ENCODE measurements around the gene ABCA1. TPM values are rescaled to one million over a fixed set of nuclear protein-coding genes. Genes with fewer than 3 reads are reported as not detected.
"Not testable (repeated sequence)": the region's sequence is repeated elsewhere in the genome, so short reads cannot be mapped to it uniquely, and the experiment has no call there.

The ABCA1 gene
- total and polyA plus RNA-seq, 4 experiments from 2014 or later = 0.57 to 1.2 (median 0.91) TPM

- no peaks in the 10 kb centered on the region for H3K9me3 ChIP-seq (ENCODE audit: control insufficient read depth in 1 of 2, low read length in 2 of 2)
- ChIA-PET CTCF (ENCODE audit: partially characterized antibody) (no interaction called here), POLR2A (ENCODE audit: partially characterized antibody) (no interaction called here)
- Mint-ChIP-seq H3K9me3 (no peaks in the 10 kb centered on the region), H3K27me3 (peaks cover 0 to 5% of the 10 kb centered on the region in 2 donors), H3K4me3 (no peak overlapping the region), H3K27ac (peak overlapping the region in 1 of 7 donors; percentile 68), H3K36me3 (no peaks in the 10 kb centered on the region), H3K4me1 (peaks cover 0 to 20% (median 6%) of the 10 kb centered on the region in 4 donors)
- H3K4me1 ChIP-seq (ENCODE audit: insufficient read depth, low read length) = no peaks in the 10 kb centered on the region
- intact Hi-C loops (cut with micrococcal nuclease) = no loop called here
- H3K36me3 ChIP-seq (ENCODE audit: insufficient read depth, low read length) = no peaks in the 10 kb centered on the region
- no peak for DNase-seq
- no peaks in the 10 kb centered on the region for H3K27me3 ChIP-seq (ENCODE audit: insufficient read depth, low read length)
- no peak overlapping the region for H3K27ac ChIP-seq (ENCODE audit: low read depth, low read length)
- no peak overlapping the region for H3K4me3 ChIP-seq (ENCODE audit: low read length in 2 of 2)
Observed at GRCh38 chr9:104905153-104905901, 22.6 kb downstream of the ABCA1 start.

- no peaks in the 10 kb centered on the region for H3K36me3 ChIP-seq (ENCODE audit: insufficient read depth, low read length)
- H3K9me3 ChIP-seq (ENCODE audit: control insufficient read depth in 1 of 2, low read length in 2 of 2) = no peaks in the 10 kb centered on the region
- no peak overlapping the region for H3K27ac Mint-ChIP-seq
- ChIA-PET POLR2A (ENCODE audit: partially characterized antibody) (no interaction called here), CTCF (ENCODE audit: partially characterized antibody) (interaction anchor here (0.6 to 1.7 kb wide), 2 partner anchors 40 to 62 kb away, joined by 3 to 6 read pairs; no protein-coding TSS in a partner anchor)
- H3K9me3 Mint-ChIP-seq = no peaks in the 10 kb centered on the region
- peaks cover 0 to 5% of the 10 kb centered on the region in 2 donors for H3K27me3 Mint-ChIP-seq
- H3K4me3 Mint-ChIP-seq = no peak overlapping the region
- peaks cover 0 to 11% (median 1%) of the 10 kb centered on the region in 4 donors for H3K4me1 Mint-ChIP-seq
- no peaks in the 10 kb centered on the region for H3K27me3 ChIP-seq (ENCODE audit: insufficient read depth, low read length)
- H3K36me3 Mint-ChIP-seq = peaks cover 0 to 2% of the 10 kb centered on the region in 2 donors
- DNase-seq = no peak
- no peaks in the 10 kb centered on the region for H3K4me1 ChIP-seq (ENCODE audit: insufficient read depth, low read length)
- H3K27ac ChIP-seq (ENCODE audit: low read depth, low read length) = no peak overlapping the region
- no peak overlapping the region for H3K4me3 ChIP-seq (ENCODE audit: low read length in 2 of 2)
- intact Hi-C loops (cut with micrococcal nuclease) = no loop called here
Observed at GRCh38 chr9:104903609-104904008, 24.3 kb downstream of the ABCA1 start.

- intact Hi-C loops (cut with micrococcal nuclease) = no loop called here
- POLR2A ChIA-PET (ENCODE audit: partially characterized antibody) = no interaction called here
- CTCF ChIA-PET (ENCODE audit: partially characterized antibody) = no interaction called here
Observed at GRCh38 chr9:104900871-104901270, 27.1 kb downstream of the ABCA1 start.

GRCh38 chr9:104900324-104900723, 27.6 kb downstream of the ABCA1 start:
- Mint-ChIP-seq H3K4me3 (no peak overlapping the region), H3K4me1 (peaks cover 0 to 5% (median 0%) of the 10 kb centered on the region in 4 donors), H3K36me3 (peaks cover 0 to 2% of the 10 kb centered on the region in 2 donors), H3K27ac (no peak overlapping the region), H3K9me3 (no peaks in the 10 kb centered on the region), H3K27me3 (peaks cover 0 to 2% of the 10 kb centered on the region in 2 donors)
- Histone ChIP-seq H3K27ac (ENCODE audit: low read depth, low read length) (no peak overlapping the region), H3K4me3 (ENCODE audit: low read length in 2 of 2) (no peak overlapping the region), H3K9me3 (ENCODE audit: control insufficient read depth in 1 of 2, low read length in 2 of 2) (no peaks in the 10 kb centered on the region), H3K27me3 (ENCODE audit: insufficient read depth, low read length) (no peaks in the 10 kb centered on the region), H3K4me1 (ENCODE audit: insufficient read depth, low read length) (no peaks in the 10 kb centered on the region), H3K36me3 (ENCODE audit: insufficient read depth, low read length) (no peaks in the 10 kb centered on the region)
- intact Hi-C loops (cut with micrococcal nuclease) = no loop called here
- POLR2A ChIA-PET (ENCODE audit: partially characterized antibody) = no interaction called here
- no peak for DNase-seq
- CTCF ChIA-PET (ENCODE audit: partially characterized antibody) = interaction anchor here (1.2 to 1.3 kb wide), 2 partner anchors 21 to 515 kb away, joined by 4 read pairs; no protein-coding TSS in a partner anchor

More at GRCh38 chr9:104900871-104901270, 27.1 kb downstream of the ABCA1 start:
- Mint-ChIP-seq H3K27ac (no peak overlapping the region), H3K4me3 (no peak overlapping the region), H3K4me1 (peaks cover 0 to 5% (median 0%) of the 10 kb centered on the region in 4 donors), H3K27me3 (peaks cover 0 to 2% of the 10 kb centered on the region in 2 donors), H3K9me3 (no peaks in the 10 kb centered on the region), H3K36me3 (peaks cover 0 to 2% of the 10 kb centered on the region in 2 donors)
- Histone ChIP-seq H3K27ac (ENCODE audit: low read depth, low read length) (no peak overlapping the region), H3K9me3 (ENCODE audit: control insufficient read depth in 1 of 2, low read length in 2 of 2) (no peaks in the 10 kb centered on the region), H3K4me3 (ENCODE audit: low read length in 2 of 2) (no peak overlapping the region), H3K27me3 (ENCODE audit: insufficient read depth, low read length) (no peaks in the 10 kb centered on the region), H3K36me3 (ENCODE audit: insufficient read depth, low read length) (no peaks in the 10 kb centered on the region), H3K4me1 (ENCODE audit: insufficient read depth, low read length) (no peaks in the 10 kb centered on the region)
- no peak for DNase-seq

GRCh38 chr9:104899759-104900247, 28.2 kb downstream of the ABCA1 start:
- no peak for DNase-seq
- H3K27ac ChIP-seq (ENCODE audit: low read depth, low read length) = no peak overlapping the region
- ChIA-PET CTCF (ENCODE audit: partially characterized antibody) (interaction anchor here (1.0 to 1.4 kb wide), 4 partner anchors 14 to 516 kb away, joined by 3 to 5 read pairs (median 4); no protein-coding TSS in a partner anchor), POLR2A (ENCODE audit: partially characterized antibody) (no interaction called here)
- H3K27me3 ChIP-seq (ENCODE audit: insufficient read depth, low read length) = no peaks in the 10 kb centered on the region
- intact Hi-C loops (cut with micrococcal nuclease) = no loop called here
- H3K4me3 Mint-ChIP-seq = no peak overlapping the region
- no peak overlapping the region for H3K27ac Mint-ChIP-seq
- H3K4me3 ChIP-seq (ENCODE audit: low read length in 2 of 2) = no peak overlapping the region
- H3K36me3 ChIP-seq (ENCODE audit: insufficient read depth, low read length) = no peaks in the 10 kb centered on the region
- no peaks in the 10 kb centered on the region for H3K4me1 ChIP-seq (ENCODE audit: insufficient read depth, low read length)
- H3K9me3 ChIP-seq (ENCODE audit: control insufficient read depth in 1 of 2, low read length in 2 of 2) = no peaks in the 10 kb centered on the region
- no peaks in the 10 kb centered on the region for H3K27me3 Mint-ChIP-seq
- no peaks in the 10 kb centered on the region for H3K9me3 Mint-ChIP-seq
- peaks cover 0 to 2% of the 10 kb centered on the region in 2 donors for H3K36me3 Mint-ChIP-seq
- peaks cover 0 to 5% (median 0%) of the 10 kb centered on the region in 4 donors for H3K4me1 Mint-ChIP-seq

- H3K4me3 Mint-ChIP-seq; H3K36me3 Mint-ChIP-seq; intact Hi-C loops (cut with micrococcal nuclease); H3K36me3 ChIP-seq (ENCODE audit: insufficient read depth, low read length); H3K9me3 ChIP-seq (ENCODE audit: control insufficient read depth in 1 of 2, low read length in 2 of 2); POLR2A ChIA-PET (ENCODE audit: partially characterized antibody); H3K27ac Mint-ChIP-seq; H3K4me3 ChIP-seq (ENCODE audit: low read length in 2 of 2); H3K4me1 Mint-ChIP-seq; H3K27ac ChIP-seq (ENCODE audit: low read depth, low read length); H3K27me3 Mint-ChIP-seq; DNase-seq; H3K9me3 Mint-ChIP-seq; H3K27me3 ChIP-seq (ENCODE audit: insufficient read depth, low read length); H3K4me1 ChIP-seq (ENCODE audit: insufficient read depth, low read length): not testable (repeated sequence)
- CTCF ChIA-PET (ENCODE audit: partially characterized antibody) = interaction anchor here (1.4 kb wide), 1 partner anchor 37 kb away, joined by 5 read pairs; no protein-coding TSS in a partner anchor
Observed at GRCh38 chr9:104898376-104898775, 29.6 kb downstream of the ABCA1 start.

GRCh38 chr9:104896131-104896530, 31.8 kb downstream of the ABCA1 start:
- ChIA-PET CTCF (ENCODE audit: partially characterized antibody) (no interaction called here), POLR2A (ENCODE audit: partially characterized antibody) (no interaction called here)
- Mint-ChIP-seq H3K27me3 (no peaks in the 10 kb centered on the region), H3K27ac (no peak overlapping the region), H3K36me3 (peaks cover 0 to 2% of the 10 kb centered on the region in 2 donors), H3K4me3 (no peak overlapping the region), H3K9me3 (no peaks in the 10 kb centered on the region), H3K4me1 (peaks cover 0 to 5% (median 0%) of the 10 kb centered on the region in 4 donors)
- no peaks in the 10 kb centered on the region for H3K9me3 ChIP-seq (ENCODE audit: control insufficient read depth in 1 of 2, low read length in 2 of 2)
- intact Hi-C loops (cut with micrococcal nuclease) = no loop called here
- no peak for DNase-seq
- H3K4me3 ChIP-seq (ENCODE audit: low read length in 2 of 2) = no peak overlapping the region
- no peaks in the 10 kb centered on the region for H3K4me1 ChIP-seq (ENCODE audit: insufficient read depth, low read length)
- H3K27ac ChIP-seq (ENCODE audit: low read depth, low read length) = no peak overlapping the region
- H3K36me3 ChIP-seq (ENCODE audit: insufficient read depth, low read length) = no peaks in the 10 kb centered on the region
- H3K27me3 ChIP-seq (ENCODE audit: insufficient read depth, low read length) = no peaks in the 10 kb centered on the region
